Brain microvascular endothelial cell (primary cell): ENCODE results near the gene FGGY.

ENCODE experiments used
- DNase-seq: peaks from one replicate; pipeline ENCODE4 v3.0.0-alpha.2; 2020
- H3K27ac ChIP-seq: fragments of 250-450 bp; sonication (Bioruptor Pico); 2 replicates; pipeline ENCODE4 v1.5.1; 2020; ENCODE audit warnings: mild to moderate bottlenecking, moderate library complexity
- H3K27me3 ChIP-seq: fragments of 250-450 bp; sonication (Bioruptor Pico); replicated peaks from 2 replicates; pipeline ENCODE4 v1.5.1; 2020; ENCODE audit warnings: mild to moderate bottlenecking
- H3K36me3 ChIP-seq: fragments of 250-450 bp; sonication (Bioruptor Pico); replicated peaks from 2 replicates; pipeline ENCODE4 v1.5.1; 2020; ENCODE audit warnings: mild to moderate bottlenecking
- H3K4me3 ChIP-seq: 2 replicates; pipeline ENCODE4 v1.5.1; 2011; ENCODE audit warnings: low read depth, mild to moderate bottlenecking, control low read depth, low read length, moderate library complexity
- CTCF ChIP-seq: IDR thresholded peaks from 2 replicates; pipeline ENCODE4 v1.5.1; 2011; ENCODE audit warnings: low read depth, mild to moderate bottlenecking, moderate library complexity, low read length, control low read depth, inconsistent platforms; ENCODE audit errors: missing control alignments
- in situ Hi-C: cut with HindIII; loops from 2 replicates; pipeline ENCODE4 v1.10.0; 2017; ENCODE audit warnings: low sequenced_read_pairs, low pct_ligation_motif_present

FGGY gene

GRCh38 chr1:59738152-59738551 is 441.3 kb downstream of the FGGY start:
- no peak for DNase-seq
- Histone ChIP-seq H3K27ac (no peak overlapping the region), H3K36me3 (no peaks in the 10 kb centered on the region), H3K4me3 (no peak overlapping the region), H3K27me3 (no peaks in the 10 kb centered on the region)
- in situ Hi-C loops: no loop called here
- TF ChIP-seq CTCF: no peak

GRCh38 chr1:59738591-59739015 is 441.7 kb downstream of the FGGY start:
- no peak overlapping the region for H3K27ac ChIP-seq
- no peak for TF ChIP-seq CTCF
- in situ Hi-C loops: no loop called here
- no peaks in the 10 kb centered on the region for H3K36me3 ChIP-seq
- no peaks in the 10 kb centered on the region for H3K27me3 ChIP-seq
- peak; percentile 49 for DNase-seq
- H3K4me3 ChIP-seq: no peak overlapping the region

GRCh38 chr1:59739111-59739510 is 442.2 kb downstream of the FGGY start:
- no peaks in the 10 kb centered on the region for H3K36me3 ChIP-seq
- TF ChIP-seq CTCF: no peak
- H3K4me3 ChIP-seq: no peak overlapping the region
- DNase-seq: no peak
- H3K27ac ChIP-seq: no peak overlapping the region
- in situ Hi-C loops: no loop called here
- no peaks in the 10 kb centered on the region for H3K27me3 ChIP-seq

- in situ Hi-C loops: no loop called here
- DNase-seq: no peak
- no peaks in the 10 kb centered on the region for H3K27me3 ChIP-seq
- H3K27ac ChIP-seq: no peak overlapping the region
- H3K4me3 ChIP-seq: no peak overlapping the region
- H3K36me3 ChIP-seq: no peaks in the 10 kb centered on the region
- TF ChIP-seq CTCF: no peak
Measured at GRCh38 chr1:59742526-59742925, 445.6 kb downstream of the FGGY start.

GRCh38 chr1:59743324-59744091 is 446.6 kb downstream of the FGGY start:
- DNase-seq: no peak
- Histone ChIP-seq H3K36me3 (no peaks in the 10 kb centered on the region), H3K27ac (no peak overlapping the region), H3K4me3 (no peak overlapping the region), H3K27me3 (no peaks in the 10 kb centered on the region)
- TF ChIP-seq CTCF: no peak
- in situ Hi-C loops: no loop called here
